ENCODE data around the gene SEMA4A.
"Not testable (repeated sequence)": the region's sequence is repeated elsewhere in the genome, so short reads cannot be mapped to it uniquely, and the experiment has no call there.

GRCh38 chr1:156216361-156217086, 63.1 kb downstream of the SEMA4A start:
- not testable (repeated sequence) for TF ChIP-seq CTCF (conservative IDR thresholded peaks at IDR 0.05; ENCODE audit: low read length); EZH2phosphoT487 (IDR thresholded peaks at IDR 0.05; ENCODE audit: borderline replicate concordance, low read depth, low read length)
